GM19455 (cell line): ENCODE data around the gene PFKL.

ENCODE experiments used
- ATAC-seq: cut with Tn5 transposase; IDR thresholded peaks from one replicate; pipeline ENCODE4 v1.9.1; 2021; ENCODE audit not compliant: unreplicated experiment

The PFKL gene

DNA sequence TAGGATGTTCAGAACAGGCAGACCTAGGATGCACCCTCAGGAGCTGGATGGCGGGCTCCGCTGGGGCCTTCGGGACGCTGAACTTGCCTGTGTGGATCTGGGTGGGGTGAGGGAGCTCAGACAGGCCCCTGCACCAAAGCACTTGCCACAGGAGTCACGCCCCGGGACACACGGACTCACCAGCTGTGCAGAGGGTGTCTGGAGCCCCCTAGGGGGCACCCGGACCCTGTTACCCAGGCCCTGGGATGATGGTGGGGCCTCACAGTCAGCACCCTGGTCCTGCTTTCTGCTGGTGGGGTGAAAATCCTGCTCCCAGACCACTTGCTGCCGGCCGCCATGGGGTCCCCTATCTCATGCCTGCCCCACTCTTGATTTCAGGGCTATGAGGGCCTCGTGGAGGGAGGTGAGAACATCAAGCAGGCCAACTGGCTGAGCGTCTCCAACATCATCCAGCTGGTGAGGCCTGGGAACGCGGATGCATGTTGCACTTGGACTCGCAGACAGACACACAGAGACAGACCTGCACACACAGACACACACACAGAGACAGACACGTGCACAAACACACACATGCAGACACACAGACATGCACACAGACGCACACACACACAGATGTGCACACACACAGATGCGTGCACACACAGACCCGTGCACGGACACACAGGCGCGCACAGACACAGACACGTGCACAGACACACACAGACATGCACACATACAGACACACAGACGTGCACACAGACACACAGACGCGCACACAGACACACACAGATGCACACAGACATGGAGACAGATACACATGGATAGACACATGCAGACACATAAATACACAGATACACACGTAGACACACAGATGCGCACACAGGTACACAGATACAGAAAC is 11.0 kb downstream of the PFKL start:
- no peak for ATAC-seq

DNA sequence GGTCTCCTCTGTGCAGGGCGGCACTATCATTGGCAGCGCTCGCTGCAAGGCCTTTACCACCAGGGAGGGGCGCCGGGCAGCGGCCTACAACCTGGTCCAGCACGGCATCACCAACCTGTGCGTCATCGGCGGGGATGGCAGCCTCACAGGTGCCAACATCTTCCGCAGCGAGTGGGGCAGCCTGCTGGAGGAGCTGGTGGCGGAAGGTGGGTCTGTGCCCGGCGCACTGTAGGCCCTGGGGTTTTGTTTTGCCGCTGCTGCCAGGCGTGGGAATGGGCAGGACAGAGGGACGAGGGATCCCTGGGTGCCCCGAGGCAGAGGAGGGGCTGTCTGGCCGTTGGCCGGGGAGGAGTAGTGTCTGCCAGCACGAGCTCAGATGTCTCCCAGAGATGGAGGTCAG is 12.2 kb downstream of the PFKL start:
- no peak for ATAC-seq

DNA sequence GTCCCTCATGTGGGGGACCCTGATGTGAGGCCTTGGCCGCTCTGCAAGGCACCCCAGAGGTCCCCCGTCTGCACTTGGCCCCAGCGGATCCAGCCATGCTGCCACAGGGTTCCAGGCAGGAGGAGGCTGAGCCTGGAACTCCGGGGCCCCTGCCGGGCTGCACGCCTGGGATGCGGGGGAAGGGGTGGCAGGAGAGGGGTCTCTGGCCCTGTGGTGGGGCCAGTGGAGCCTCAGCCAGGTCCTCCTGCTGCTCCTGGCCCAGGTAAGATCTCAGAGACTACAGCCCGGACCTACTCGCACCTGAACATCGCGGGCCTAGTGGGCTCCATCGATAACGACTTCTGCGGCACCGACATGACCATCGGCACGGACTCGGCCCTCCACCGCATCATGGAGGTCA is 12.9 kb downstream of the PFKL start:
- ATAC-seq: no peak

DNA sequence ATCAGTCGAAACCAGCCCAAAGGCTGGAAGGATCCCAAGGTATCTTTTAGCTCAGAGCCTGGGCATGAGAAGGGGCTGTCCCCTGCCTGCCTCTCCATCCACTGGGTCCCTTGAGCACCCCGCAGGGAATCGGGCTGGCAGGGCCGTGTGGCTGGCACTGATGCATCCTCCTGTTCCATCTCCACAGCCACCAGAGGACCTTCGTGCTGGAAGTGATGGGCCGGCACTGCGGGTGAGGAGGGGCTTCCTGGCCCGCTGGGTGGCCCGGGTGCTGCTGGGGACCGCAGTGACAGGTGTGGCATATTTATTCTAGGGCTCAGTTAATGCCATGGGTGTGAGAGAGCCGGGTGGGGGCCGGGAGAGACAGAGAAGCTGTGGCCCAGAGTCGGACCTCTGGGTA is 13.6 kb downstream of the PFKL start:
- ATAC-seq: no peak

DNA sequence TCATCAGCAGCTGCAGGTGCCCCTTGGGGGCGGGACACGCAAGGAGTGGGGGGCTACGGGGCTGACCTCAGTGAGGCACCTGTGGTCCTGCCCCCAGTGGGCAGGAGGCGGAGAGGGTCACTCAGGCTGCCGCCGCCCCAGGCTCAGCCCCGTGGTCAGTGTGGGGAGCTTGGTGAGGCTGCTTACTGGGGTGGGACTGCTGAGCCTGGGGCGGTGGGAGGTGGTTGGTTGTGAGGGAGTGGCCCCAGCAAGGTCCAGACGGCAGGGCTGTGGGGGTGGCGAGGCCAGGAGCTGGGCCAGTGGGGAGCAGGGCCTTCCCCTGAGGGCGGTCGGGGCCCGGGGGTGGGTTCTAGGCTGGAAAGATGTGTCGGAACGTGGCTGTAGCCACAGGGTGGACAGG is 14.3 kb downstream of the PFKL start:
- no peak for ATAC-seq

DNA sequence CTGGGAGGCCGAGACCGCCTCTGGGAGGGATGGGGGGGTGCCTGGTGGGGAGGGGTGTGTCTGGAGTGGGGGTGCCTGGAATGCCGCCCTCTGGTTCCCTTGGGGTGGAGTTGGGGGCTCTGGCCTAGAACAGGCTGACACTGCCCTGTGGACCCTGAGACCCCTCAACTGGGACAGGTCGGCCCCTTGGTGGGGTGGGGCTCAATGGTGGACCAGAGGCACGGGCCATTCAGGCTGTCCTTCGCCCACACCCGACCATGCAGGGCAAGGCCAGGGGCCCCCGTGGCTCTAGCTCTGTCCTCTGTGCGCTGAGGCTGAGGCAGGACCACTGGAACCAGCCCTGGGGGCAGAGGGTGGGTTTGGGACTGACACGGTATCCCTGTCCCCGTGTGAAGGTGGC is 14.7 kb downstream of the PFKL start:
- no peak for ATAC-seq

DNA sequence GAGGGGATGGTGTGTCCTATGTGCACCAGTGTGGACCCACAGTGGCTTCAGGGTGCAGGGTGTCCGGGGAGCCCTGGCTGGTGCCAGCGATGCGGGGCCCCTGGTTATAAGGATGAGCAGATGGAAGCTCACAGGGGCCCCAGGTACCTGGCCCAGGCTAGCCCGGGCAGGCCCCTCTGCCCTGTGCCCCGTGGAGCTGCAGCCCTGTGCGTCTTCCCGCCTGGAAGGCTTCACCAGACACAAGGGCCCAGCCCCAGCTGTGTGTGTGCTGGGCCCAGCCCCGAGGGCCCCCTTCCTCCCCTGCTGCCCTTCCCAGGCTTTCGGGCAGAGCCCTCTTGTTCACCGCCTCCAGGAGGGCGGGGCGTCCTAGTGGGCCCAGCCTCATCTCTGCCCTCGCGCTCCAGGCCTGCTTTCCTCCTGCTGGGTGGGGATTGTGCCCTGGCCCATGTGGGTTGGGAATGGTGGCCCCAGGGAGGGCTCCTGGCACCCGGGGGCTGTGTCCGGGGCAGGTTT is 15.9 kb downstream of the PFKL start:
- no peak for ATAC-seq

DNA sequence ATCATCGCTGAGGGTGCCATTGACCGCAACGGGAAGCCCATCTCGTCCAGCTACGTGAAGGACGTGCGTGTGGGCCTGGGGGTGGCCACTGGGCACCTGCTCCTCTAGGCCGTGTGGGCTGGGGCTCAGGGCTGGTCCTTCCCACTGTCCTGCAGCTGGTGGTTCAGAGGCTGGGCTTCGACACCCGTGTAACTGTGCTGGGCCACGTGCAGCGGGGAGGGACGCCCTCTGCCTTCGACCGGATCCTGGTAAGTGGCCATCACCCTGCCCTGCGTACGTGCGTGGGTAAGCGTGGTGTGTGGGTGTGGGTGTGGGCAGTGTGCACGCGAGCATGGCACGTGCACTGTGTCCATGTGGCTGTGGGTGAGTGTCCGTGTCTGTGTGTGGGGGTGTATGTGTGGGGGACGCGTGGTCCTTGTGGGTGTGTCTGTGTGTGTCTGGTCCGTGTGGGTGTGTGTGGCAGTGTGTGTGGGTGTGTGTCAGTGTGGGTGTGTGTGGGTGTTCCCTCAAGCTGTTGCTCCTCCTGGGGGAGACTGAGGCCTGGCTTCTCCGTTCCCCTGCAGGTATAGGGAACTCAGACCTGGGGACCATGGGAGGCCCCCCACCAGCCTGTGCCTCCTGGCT is 16.5 kb downstream of the PFKL start:
- ATAC-seq: no peak

DNA sequence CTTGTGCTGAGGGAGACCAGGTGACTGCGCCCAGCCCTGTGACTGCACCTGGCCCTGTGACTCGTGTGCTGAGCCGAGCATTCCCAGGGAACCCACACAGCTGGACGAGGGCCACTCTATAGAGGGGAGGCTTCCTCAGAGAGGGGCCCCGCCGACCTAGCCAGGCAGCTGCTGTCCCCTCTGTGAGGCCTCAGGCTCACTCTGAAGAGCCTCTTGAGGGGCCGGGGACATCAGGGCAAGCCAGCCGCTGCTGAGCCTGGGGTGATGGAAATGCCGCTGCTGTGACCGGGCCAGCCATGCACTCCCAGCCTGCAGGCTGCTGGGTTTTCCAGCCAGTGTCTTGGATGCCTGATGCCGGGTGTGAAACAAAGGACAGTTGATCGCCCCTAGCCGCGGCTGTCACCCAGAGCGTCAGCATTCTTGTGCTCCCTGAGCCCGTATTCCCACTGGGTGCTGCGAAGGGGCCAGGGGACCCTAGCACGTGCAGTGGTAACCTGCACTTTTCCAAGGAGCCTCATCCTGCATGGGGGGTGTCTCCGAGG is 17.5 kb downstream of the PFKL start:
- no peak for ATAC-seq

DNA sequence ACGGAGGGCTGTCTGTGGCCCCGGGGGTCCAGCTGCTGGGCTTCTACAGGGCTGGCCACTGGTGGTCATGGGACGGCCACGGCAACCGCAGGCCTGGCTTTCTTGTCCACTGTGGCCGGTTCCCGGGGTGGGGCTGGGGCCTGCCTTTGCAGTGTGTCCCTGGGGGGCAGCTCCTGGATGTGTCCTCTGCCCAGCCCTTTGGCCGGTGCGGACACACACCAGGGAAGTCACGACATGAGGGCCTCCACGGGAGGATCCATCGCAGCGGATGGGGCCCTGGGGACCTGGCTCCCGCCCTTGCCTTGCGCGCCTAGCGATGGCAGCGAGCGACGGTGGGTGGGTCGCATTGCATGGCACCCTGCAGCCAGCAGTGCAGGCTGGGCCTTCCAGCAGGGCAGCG is 18.0 kb downstream of the PFKL start:
- no peak for ATAC-seq

DNA sequence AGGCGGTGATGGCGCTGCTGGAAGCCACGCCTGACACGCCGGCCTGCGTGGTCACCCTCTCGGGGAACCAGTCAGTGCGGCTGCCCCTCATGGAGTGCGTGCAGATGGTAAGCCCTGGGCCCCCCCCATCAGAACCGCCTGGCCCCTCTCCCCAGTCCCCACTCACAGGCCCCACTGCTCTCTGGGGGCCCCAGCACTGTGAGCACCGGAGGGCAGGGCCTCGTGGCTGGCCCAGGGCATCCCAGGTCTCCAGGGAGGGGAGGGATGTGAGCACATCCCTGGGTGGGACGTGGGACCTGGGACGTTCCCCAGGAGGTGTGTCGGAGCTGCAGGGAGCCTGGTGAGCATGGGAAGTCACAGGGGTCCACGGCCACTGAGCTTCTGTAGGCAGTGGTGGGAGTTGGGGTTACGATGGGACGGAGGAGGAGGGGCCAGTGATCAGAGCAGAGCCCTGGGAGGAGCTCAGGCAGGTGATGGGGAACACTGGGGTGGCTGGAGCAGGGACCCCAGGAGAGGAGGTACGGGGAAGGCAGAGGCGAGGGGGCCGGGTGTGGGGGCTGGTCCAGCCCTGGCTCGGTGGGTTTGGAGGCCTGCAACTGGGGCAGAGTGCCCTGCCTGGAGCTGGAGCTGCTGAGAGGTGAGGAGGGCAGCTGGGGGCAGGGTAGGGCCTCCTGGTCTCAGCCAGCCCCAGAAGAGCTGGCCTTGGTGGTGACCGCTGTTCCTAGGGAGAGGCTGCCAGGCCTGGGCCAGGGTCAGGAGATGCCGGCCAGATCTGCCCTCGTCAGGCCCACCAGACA is 18.8 kb downstream of the PFKL start:
- no peak for ATAC-seq

DNA sequence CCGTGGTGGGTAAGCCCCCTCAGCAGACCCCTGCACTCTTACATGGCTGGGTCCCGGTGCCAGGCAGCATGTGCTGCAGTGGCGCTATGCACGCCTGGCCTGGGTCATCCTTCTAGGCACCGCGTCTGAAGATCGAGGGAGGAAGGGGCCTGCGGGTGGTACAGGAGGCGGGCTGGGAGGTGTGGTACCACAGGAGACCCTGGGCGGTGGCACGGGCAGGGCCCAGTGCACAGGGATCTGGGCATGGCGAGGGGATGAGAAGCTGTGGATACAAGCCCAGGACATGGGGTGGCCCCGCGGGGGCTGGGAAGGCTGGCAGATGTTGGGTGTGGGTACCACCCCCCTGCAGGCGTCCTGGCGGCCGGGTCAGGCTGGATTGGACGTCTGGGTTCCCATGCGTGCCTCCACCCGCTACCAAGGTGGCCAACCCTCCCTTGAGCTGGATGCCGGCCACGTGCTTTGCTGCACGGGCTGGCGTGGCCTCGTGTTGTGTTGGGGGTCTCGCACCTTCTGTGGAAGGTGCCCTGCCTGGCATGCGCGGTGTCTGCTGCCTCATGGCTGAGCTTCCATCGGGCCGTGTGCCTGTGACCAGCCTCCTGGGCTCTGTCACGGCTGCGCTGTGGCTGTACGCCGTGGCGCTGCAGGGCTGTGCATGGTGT is 19.7 kb downstream of the PFKL start:
- ATAC-seq: no peak

DNA sequence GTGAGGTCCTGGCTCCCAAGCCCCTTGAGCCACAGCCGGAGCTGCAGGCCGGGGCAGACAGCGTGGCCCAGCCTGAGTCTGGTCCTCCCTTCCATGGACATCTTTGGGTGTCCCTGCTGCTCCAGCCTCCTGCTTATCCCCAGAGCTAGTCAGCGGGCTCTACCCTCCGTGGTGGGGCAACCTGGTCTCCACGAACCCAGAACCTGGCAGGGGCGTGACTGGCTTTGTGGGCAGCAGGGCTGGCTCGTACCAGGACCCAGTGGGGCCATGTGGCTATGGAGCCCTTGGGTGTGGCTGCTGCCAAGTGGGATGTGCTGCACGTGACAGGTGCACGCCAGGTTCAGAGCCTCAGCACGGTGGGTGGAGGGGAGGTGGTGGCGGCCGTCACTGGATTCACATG is 21.0 kb downstream of the PFKL start:
- ATAC-seq: no peak

DNA sequence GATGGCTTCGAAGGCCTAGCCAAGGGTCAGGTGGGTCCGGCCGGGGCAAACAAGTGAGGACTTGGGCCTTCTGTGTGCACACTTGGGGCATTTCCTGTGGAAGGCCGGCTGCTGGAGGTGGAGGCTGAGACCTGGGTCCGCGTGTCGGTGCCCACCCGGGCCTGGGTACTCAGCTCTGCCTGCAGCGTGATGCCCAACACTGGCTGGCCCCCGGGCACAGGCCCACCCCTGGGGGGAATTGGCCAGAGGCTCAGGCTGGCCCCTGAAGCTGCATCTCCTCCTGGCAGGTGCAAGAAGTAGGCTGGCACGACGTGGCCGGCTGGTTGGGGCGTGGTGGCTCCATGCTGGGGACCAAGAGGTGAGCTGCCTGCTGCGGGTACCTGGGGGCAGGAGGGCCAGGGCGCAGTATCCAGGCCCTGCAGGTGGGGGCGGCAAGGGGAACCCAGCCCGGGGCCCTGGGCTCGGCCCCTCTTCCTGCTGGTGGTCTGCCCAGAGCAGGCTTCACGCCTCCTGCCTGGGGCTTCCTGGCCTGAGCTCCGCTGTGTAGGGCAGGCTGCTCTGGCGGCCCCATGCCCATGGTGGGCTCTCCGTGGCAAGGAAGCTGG is 22.1 kb downstream of the PFKL start:
- no peak for ATAC-seq

DNA sequence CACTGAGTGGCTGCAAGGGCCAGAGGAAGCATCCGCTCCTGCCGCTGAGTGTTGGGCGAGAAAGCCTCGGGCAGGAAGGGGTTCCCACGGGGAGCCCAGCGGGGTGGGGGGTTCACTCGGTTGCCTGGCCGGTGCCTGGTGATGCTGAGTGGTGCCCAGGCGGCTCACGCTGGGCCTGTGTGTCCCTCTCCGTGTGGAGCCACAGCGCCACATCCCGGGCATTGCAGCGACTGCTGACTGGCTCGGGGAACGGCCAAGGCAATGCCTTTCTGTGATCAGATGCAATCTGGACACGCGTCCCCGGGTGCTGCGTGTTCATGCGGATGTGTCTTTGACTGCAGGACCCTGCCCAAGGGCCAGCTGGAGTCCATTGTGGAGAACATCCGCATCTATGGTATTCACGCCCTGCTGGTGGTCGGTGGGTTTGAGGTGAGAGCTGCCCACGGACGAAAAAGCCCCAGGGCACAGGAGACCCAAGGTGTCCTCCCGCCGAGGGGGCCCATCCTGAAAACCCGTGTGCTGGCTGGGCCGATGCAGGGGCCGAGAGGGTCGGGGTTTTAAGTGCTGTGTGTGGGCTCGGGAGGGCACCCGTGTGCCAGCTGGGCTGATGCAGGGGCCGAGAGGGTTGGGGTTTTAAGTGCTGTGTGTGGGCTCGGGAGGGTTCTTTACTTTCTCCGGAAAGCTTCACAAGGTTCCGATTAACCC is 22.9 kb downstream of the PFKL start:
- ATAC-seq: no peak

DNA sequence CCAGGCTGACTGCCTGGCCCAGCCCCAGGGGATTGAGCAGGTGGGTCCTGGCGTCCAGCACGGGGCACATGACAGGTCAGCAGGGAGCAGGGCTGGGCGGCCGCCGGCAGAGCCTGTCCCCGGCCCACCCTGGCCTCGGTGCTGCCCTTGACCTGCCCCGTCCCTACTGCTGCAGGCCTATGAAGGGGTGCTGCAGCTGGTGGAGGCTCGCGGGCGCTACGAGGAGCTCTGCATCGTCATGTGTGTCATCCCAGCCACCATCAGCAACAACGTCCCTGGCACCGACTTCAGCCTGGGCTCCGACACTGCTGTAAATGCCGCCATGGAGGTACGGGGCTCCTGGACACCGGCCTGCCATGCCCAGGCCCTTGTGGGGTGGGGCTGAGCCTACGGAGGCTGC is 23.7 kb downstream of the PFKL start:
- ATAC-seq: no peak

DNA sequence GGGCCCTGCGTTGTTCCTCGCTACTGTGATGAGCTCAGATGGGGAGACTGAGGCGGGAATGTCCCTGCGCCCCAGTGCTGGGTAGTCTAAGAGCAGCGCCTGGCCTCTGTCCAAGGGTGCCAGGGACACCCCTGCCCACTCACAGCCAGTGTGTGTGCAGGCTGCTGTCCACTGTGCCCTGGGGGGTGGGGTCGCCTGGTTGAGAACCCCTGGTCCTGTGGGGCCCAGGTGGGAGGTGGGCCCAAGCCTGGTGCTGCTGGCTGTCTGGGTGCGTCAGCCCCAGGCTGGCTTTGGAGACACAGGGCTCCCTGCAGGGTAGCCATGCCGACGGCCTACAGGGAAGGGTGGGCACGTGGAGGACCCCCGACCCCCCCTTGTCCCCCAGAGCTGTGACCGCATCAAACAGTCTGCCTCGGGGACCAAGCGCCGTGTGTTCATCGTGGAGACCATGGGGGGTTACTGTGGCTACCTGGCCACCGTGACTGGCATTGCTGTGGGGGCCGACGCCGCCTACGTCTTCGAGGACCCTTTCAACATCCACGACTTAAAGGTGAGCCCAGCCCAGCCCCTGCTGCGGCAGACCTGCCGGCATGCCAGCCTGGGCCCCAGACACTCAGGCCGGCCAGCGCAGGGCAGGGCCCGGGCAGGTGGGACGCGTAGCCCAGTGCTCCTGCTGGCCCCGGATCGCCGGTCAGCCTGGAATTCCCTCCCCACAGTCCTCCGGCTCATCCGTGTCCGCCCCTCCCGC is 24.4 kb downstream of the PFKL start:
- no peak for ATAC-seq

DNA sequence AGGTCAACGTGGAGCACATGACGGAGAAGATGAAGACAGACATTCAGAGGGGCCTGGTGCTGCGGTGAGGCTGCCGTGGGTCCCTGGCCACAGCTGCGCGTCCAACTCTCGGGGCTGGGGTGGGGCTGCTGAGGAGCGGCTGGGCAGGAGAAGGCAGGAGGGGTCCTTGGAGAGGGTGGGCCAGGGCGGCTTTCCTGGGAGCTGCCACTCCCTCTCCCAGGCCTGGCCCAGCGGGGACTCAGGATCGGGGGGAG is 24.9 kb downstream of the PFKL start:
- ATAC-seq: no peak
